Measurements from ENCODE around the gene SLC25A6. TPM values are rescaled to one million over a fixed set of nuclear protein-coding genes. Genes with fewer than 3 reads are reported as not detected.

Gene SLC25A6
- polyA plus RNA-seq, 1 of the 3 experiments (the other 2 are of a cell fraction), result 981 TPM

DNA sequence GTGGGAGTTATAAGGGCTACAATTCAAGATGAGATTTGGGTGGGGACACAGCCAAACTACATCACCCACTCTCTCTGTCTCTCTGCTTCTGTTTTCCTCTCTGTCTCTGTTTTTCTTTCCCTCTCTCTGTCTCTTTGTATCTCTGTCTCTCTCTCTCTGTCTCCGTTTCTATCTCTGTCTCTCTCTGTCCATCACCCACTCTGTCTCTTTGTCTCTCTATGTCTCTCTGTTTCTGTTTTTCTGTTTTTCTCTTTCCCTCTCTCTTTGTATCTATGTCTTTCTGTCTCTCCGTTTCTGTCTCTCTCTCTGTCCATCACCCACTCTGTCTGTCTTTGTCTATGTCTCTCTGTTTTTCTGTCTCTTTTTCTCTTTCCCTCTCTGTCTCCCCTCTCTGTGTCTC is 30.0 kb downstream of the SLC25A6 start (continued):
- TF ChIP-seq, protein P1, sequence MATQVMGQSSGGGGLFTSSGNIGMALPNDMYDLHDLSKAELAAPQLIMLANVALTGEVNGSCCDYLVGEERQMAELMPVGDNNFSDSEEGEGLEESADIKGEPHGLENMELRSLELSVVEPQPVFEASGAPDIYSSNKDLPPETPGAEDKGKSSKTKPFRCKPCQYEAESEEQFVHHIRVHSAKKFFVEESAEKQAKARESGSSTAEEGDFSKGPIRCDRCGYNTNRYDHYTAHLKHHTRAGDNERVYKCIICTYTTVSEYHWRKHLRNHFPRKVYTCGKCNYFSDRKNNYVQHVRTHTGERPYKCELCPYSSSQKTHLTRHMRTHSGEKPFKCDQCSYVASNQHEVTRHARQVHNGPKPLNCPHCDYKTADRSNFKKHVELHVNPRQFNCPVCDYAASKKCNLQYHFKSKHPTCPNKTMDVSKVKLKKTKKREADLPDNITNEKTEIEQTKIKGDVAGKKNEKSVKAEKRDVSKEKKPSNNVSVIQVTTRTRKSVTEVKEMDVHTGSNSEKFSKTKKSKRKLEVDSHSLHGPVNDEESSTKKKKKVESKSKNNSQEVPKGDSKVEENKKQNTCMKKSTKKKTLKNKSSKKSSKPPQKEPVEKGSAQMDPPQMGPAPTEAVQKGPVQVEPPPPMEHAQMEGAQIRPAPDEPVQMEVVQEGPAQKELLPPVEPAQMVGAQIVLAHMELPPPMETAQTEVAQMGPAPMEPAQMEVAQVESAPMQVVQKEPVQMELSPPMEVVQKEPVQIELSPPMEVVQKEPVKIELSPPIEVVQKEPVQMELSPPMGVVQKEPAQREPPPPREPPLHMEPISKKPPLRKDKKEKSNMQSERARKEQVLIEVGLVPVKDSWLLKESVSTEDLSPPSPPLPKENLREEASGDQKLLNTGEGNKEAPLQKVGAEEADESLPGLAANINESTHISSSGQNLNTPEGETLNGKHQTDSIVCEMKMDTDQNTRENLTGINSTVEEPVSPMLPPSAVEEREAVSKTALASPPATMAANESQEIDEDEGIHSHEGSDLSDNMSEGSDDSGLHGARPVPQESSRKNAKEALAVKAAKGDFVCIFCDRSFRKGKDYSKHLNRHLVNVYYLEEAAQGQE (IDR thresholded peaks at IDR 0.05; ENCODE audit: low read depth, low read length), result no peak

DNA sequence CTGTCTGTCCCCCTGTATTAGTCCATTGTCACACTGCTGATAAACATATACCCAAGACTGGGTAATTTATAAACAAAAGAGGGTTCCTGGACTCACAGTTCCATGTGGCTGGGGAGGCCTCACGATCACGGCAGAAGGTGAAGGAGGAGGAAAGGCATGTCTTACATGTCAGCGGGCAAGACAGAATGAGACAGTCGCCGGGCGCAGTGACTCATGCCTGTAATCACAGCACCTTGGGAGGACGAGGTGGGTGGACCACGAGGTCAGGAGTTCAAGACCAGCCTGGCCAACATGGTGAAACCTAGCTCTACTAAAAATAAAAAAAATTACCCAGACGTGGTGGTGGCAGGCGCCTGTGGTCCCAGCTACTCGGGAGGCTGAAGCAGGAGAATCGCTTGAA is 30.6 kb downstream of the SLC25A6 start:
- no peak for DNase-seq
- no peak overlapping the region for H3K4me2 ChIP-seq
- H2AFZ ChIP-seq (ENCODE audit: low read depth), result no peak overlapping the region
- TF ChIP-seq, protein P2, sequence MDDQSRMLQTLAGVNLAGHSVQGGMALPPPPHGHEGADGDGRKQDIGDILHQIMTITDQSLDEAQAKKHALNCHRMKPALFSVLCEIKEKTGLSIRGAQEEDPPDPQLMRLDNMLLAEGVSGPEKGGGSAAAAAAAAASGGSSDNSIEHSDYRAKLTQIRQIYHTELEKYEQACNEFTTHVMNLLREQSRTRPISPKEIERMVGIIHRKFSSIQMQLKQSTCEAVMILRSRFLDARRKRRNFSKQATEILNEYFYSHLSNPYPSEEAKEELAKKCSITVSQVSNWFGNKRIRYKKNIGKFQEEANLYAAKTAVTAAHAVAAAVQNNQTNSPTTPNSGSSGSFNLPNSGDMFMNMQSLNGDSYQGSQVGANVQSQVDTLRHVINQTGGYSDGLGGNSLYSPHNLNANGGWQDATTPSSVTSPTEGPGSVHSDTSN (IDR thresholded peaks at IDR 0.05), result no peak
- no peak for TF ChIP-seq ELF1 (IDR thresholded peaks at IDR 0.05)
- TF ChIP-seq YY1 (IDR thresholded peaks at IDR 0.05; ENCODE audit: low read depth), result no peak
- TF ChIP-seq MEF2A (IDR thresholded peaks at IDR 0.05; ENCODE audit: borderline replicate concordance, low read depth), result no peak
- TF ChIP-seq, protein P3, sequence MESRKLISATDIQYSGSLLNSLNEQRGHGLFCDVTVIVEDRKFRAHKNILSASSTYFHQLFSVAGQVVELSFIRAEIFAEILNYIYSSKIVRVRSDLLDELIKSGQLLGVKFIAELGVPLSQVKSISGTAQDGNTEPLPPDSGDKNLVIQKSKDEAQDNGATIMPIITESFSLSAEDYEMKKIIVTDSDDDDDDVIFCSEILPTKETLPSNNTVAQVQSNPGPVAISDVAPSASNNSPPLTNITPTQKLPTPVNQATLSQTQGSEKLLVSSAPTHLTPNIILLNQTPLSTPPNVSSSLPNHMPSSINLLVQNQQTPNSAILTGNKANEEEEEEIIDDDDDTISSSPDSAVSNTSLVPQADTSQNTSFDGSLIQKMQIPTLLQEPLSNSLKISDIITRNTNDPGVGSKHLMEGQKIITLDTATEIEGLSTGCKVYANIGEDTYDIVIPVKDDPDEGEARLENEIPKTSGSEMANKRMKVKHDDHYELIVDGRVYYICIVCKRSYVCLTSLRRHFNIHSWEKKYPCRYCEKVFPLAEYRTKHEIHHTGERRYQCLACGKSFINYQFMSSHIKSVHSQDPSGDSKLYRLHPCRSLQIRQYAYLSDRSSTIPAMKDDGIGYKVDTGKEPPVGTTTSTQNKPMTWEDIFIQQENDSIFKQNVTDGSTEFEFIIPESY (IDR thresholded peaks at IDR 0.05; ENCODE audit: borderline replicate concordance, low read depth), result no peak
- no peak for TF ChIP-seq JUND (IDR thresholded peaks at IDR 0.05)
- TF ChIP-seq, protein P4, sequence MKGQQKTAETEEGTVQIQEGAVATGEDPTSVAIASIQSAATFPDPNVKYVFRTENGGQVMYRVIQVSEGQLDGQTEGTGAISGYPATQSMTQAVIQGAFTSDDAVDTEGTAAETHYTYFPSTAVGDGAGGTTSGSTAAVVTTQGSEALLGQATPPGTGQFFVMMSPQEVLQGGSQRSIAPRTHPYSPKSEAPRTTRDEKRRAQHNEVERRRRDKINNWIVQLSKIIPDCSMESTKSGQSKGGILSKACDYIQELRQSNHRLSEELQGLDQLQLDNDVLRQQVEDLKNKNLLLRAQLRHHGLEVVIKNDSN (IDR thresholded peaks at IDR 0.05; ENCODE audit: borderline replicate concordance, low read depth), result no peak
- TF ChIP-seq TCF12 (IDR thresholded peaks at IDR 0.05), result no peak
- TF ChIP-seq RCOR1 (IDR thresholded peaks at IDR 0.05; ENCODE audit: low read length), result no peak
- no peaks in the 10 kb centered on the region for H3K79me2 ChIP-seq (ENCODE audit: insufficient read depth)
- H3K36me3 ChIP-seq (replicated peaks in 1 of 2; ENCODE audit: control insufficient read depth in 1 of 2, insufficient read depth in 2 of 2, low read length in 1 of 2), result no peaks in the 10 kb centered on the region
- ChIA-PET POLR2A (no interaction called here), CTCF (no interaction called here)
- H3K27ac ChIP-seq (ENCODE audit: low read depth in 2 of 2, low read length in 1 of 2), result no peak overlapping the region
- WGBS (ENCODE audit: low lambda C conversion rate), result 41% methylated on average over 12 of the region's 12 CpGs
- no peaks in the 10 kb centered on the region for H3K9me2 ChIP-seq
- no peak overlapping the region for H3K4me3 ChIP-seq (ENCODE audit: low read depth in 2 of 2, low read length in 1 of 2)
- H3F3A ChIP-seq (replicated peaks; ENCODE audit: insufficient read depth), result no peaks in the 10 kb centered on the region
- no peaks in the 10 kb centered on the region for H4K20me1 ChIP-seq (ENCODE audit: insufficient read depth)
- no peaks in the 10 kb centered on the region for H3K9me3 ChIP-seq
- H3K9ac ChIP-seq, result no peak overlapping the region
- H3K27me3 ChIP-seq (ENCODE audit: insufficient read depth), result peaks cover 7% of the 10 kb centered on the region; the same call in 1 of the 2 replicates
- no peaks in the 10 kb centered on the region for H3K4me1 ChIP-seq (ENCODE audit: control insufficient read depth in 1 of 2, insufficient read depth in 2 of 2, low read depth in 1 of 2, low read length in 1 of 2)

Data from SK-N-SH (cell line).